Neural cell (in vitro differentiated cells): ENCODE data around the gene MMP25. TPM values are rescaled to one million over a fixed set of nuclear protein-coding genes. Genes with fewer than 3 reads are reported as not detected.

ENCODE experiments used
- H2AFZ ChIP-seq: fragments of 200-600, 300-800 bp; sonication (generic), shearing (Covaris generic); 2 replicates; pipeline ENCODE4 v1.6.0; 2014; ENCODE audit warnings: low read depth, mild to moderate bottlenecking, antibody characterized with exemption, low read length, moderate library complexity
- H3F3A ChIP-seq: fragments of 200-600 bp; shearing (Covaris generic); 2 replicates; pipeline ENCODE4 v1.6.1; 2016; ENCODE audit warnings: mild to moderate bottlenecking, moderate library complexity, mixed read lengths, antibody characterized with exemption, low read length; ENCODE audit not compliant: insufficient read depth, poor library complexity, severe bottlenecking
- H3K27ac ChIP-seq: fragments of 200-600, 300-800 bp; sonication (generic), shearing (Covaris generic); 2 replicates; pipeline ENCODE4 v1.5.1; 2014; ENCODE audit warnings: mild to moderate bottlenecking, low read length, moderate library complexity
- H3K27me3 ChIP-seq: fragments of 300-800, 200-600 bp; sonication (generic), shearing (Covaris generic); 2 replicates; pipeline ENCODE4 v1.6.0; 2014; ENCODE audit warnings: mild to moderate bottlenecking, low read depth, low read length, moderate library complexity; ENCODE audit not compliant: insufficient read depth
- H3K36me3 ChIP-seq: fragments of 300-800, 200-600 bp; sonication (generic), shearing (Covaris generic); 2 replicates; pipeline ENCODE4 v1.5.1; 2014; ENCODE audit warnings: mild to moderate bottlenecking, antibody characterized with exemption, low read length, moderate library complexity; ENCODE audit not compliant: insufficient read depth
- H3K4me2 ChIP-seq: fragments of 300-800, 200-600 bp; sonication (generic), shearing (Covaris generic); 2 replicates; pipeline ENCODE4 v1.6.0; 2014; ENCODE audit warnings: mild to moderate bottlenecking, low read length
- H3K4me3 ChIP-seq: fragments of 300-800, 200-600 bp; sonication (generic), shearing (Covaris generic); 2 replicates; pipeline ENCODE4 v1.5.1; 2014; ENCODE audit warnings: mild to moderate bottlenecking, low read length, moderate library complexity
- H3K79me2 ChIP-seq: fragments of 200-600 bp; shearing (Covaris generic); replicated peaks from 2 replicates; pipeline ENCODE4 v1.6.0; 2014; ENCODE audit warnings: mild to moderate bottlenecking, low read length, moderate library complexity; ENCODE audit not compliant: insufficient read depth
- H3K9ac ChIP-seq: fragments of 300-800, 200-600 bp; sonication (generic), shearing (Covaris generic); 2 replicates; pipeline ENCODE4 v1.6.1; 2016; ENCODE audit warnings: mild to moderate bottlenecking, low read length, mixed read lengths
- H3K9me2 ChIP-seq: fragments of 200-600 bp; shearing (Covaris generic); 2 replicates; pipeline ENCODE4 v1.6.1; 2016; ENCODE audit warnings: mild to moderate bottlenecking, low read length, mixed read lengths; ENCODE audit not compliant: insufficient read depth
- H3K9me3 ChIP-seq: fragments of 200-600, 300-800 bp; sonication (generic), shearing (Covaris generic); 2 replicates; pipeline ENCODE4 v1.6.1; 2016; ENCODE audit warnings: mild to moderate bottlenecking, mixed run types, low read length, moderate library complexity, mixed read lengths
- H4K20me1 ChIP-seq: fragments of 200-600 bp; shearing (Covaris generic); 2 replicates; pipeline ENCODE4 v1.6.1; 2016; ENCODE audit warnings: mild to moderate bottlenecking, mixed run types; ENCODE audit not compliant: insufficient read depth
- EP300 ChIP-seq: fragments of 450-650 bp; conservative IDR thresholded peaks from 2 replicates; pipeline ENCODE4 v1.6.1; 2014; ENCODE audit warnings: antibody characterized with exemption, mild to moderate bottlenecking, moderate library complexity; ENCODE audit not compliant: poor library complexity, severe bottlenecking
- EZH2 ChIP-seq: fragments of 200-600, 300-800 bp; shearing (Covaris generic), sonication (generic); IDR thresholded peaks from 2 replicates; pipeline ENCODE4 v1.6.1; 2014; ENCODE audit warnings: antibody characterized with exemption, low read length, borderline replicate concordance, mild to moderate bottlenecking; ENCODE audit not compliant: insufficient read depth, poor library complexity, severe bottlenecking
- MXI1 ChIP-seq: fragments of 450-650 bp; conservative IDR thresholded peaks from 2 replicates; pipeline ENCODE4 v1.6.1; 2014; ENCODE audit warnings: antibody characterized with exemption, mild to moderate bottlenecking; ENCODE audit not compliant: poor library complexity, severe bottlenecking
- POLR2AphosphoS5 ChIP-seq: IDR thresholded peaks from 2 replicates; pipeline ENCODE4 v1.6.1; 2012
- RAD21 ChIP-seq: fragments of 450-650 bp; conservative IDR thresholded peaks from 2 replicates; pipeline ENCODE4 v1.6.1; 2014; ENCODE audit warnings: antibody characterized with exemption, mild to moderate bottlenecking, moderate library complexity
- SMC3 ChIP-seq: fragments of 450-650 bp; conservative IDR thresholded peaks from 2 replicates; pipeline ENCODE4 v1.6.1; 2014; ENCODE audit warnings: antibody characterized with exemption, mild to moderate bottlenecking, moderate library complexity; ENCODE audit not compliant: poor library complexity
- TAF1 ChIP-seq: IDR thresholded peaks from 2 replicates; pipeline ENCODE4 v1.6.1; 2012; ENCODE audit warnings: low read depth
- polyA plus RNA-seq: library from polyadenylated mRNA; depleted of rRNA; stranded (reverse); fragments of >200 nt; gene quantifications from 2 replicates; pipeline ENCODE4 v1.2.3, GENCODE V29; 2014
- TF ChIP-seq, protein P1 (sequence below): IDR thresholded peaks from 2 replicates; pipeline ENCODE4 v1.6.1; 2012; ENCODE audit warnings: borderline replicate concordance
- TF ChIP-seq, protein P2 (sequence below): fragments of 450-650 bp; IDR thresholded peaks from 2 replicates; pipeline ENCODE4 v1.5.1; 2014; ENCODE audit warnings: antibody characterized with exemption, mild to moderate bottlenecking, moderate library complexity; ENCODE audit not compliant: poor library complexity, severe bottlenecking

The MMP25 gene
- polyA plus RNA-seq, 1 donor from 2014 or later: not detected

DNA sequence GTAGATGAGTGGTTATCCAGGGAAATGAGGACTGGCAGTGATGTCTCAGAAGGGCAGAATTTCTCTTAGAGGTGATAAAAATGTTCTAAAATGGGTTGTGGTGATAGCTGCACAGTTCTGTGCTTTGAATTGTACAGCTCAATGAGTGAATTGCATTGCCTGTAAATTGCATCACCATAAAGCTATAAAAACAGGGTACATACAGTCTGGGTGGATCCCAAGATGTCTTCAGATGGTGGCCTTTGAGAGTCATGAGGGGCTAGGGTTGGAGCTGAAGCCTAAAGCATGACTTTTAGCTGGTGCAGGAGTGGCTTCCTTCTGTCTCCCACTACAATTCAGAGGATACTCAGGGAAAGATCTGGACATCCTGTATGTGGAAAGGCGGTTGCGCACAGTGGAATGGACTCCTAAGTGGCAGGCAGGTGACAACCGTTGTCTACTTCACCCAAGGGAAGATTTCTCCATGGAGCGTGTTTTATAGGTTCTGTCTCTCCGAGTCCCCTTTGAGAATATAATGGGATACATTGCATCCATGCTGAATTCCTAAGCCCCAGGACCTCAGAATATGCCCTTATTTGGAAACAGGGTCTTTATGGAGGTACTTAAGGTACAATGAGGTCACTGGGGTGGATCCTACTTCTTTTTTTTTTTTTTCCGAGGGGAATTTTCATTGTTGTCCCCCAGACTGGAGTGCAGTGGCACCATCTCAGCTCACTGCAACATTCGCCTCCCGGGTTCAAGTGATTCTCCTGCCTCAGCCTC lies 17.4 kb downstream of the MMP25 start:
- Histone ChIP-seq H3F3A (no peaks in the 10 kb centered on the region), H3K27me3 (no peaks in the 10 kb centered on the region), H3K79me2 (no peaks in the 10 kb centered on the region), H3K4me2 (no peak overlapping the region), H4K20me1 (no peaks in the 10 kb centered on the region), H3K9me2 (no peaks in the 10 kb centered on the region), H3K4me3 (no peak overlapping the region), H2AFZ (no peak overlapping the region), H3K27ac (no peak overlapping the region), H3K36me3 (no peaks in the 10 kb centered on the region), H3K9me3 (no peaks in the 10 kb centered on the region), H3K9ac (no peak overlapping the region)
- no peak for TF ChIP-seq EP300
- no peak for TF ChIP-seq POLR2AphosphoS5
- no peak for TF ChIP-seq SMC3
- TF ChIP-seq RAD21: no peak
- TF ChIP-seq TAF1: no peak
- TF ChIP-seq EZH2: no peak
- TF ChIP-seq, protein P1, sequence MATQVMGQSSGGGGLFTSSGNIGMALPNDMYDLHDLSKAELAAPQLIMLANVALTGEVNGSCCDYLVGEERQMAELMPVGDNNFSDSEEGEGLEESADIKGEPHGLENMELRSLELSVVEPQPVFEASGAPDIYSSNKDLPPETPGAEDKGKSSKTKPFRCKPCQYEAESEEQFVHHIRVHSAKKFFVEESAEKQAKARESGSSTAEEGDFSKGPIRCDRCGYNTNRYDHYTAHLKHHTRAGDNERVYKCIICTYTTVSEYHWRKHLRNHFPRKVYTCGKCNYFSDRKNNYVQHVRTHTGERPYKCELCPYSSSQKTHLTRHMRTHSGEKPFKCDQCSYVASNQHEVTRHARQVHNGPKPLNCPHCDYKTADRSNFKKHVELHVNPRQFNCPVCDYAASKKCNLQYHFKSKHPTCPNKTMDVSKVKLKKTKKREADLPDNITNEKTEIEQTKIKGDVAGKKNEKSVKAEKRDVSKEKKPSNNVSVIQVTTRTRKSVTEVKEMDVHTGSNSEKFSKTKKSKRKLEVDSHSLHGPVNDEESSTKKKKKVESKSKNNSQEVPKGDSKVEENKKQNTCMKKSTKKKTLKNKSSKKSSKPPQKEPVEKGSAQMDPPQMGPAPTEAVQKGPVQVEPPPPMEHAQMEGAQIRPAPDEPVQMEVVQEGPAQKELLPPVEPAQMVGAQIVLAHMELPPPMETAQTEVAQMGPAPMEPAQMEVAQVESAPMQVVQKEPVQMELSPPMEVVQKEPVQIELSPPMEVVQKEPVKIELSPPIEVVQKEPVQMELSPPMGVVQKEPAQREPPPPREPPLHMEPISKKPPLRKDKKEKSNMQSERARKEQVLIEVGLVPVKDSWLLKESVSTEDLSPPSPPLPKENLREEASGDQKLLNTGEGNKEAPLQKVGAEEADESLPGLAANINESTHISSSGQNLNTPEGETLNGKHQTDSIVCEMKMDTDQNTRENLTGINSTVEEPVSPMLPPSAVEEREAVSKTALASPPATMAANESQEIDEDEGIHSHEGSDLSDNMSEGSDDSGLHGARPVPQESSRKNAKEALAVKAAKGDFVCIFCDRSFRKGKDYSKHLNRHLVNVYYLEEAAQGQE: no peak
- no peak for TF ChIP-seq MXI1
- TF ChIP-seq, protein P2, sequence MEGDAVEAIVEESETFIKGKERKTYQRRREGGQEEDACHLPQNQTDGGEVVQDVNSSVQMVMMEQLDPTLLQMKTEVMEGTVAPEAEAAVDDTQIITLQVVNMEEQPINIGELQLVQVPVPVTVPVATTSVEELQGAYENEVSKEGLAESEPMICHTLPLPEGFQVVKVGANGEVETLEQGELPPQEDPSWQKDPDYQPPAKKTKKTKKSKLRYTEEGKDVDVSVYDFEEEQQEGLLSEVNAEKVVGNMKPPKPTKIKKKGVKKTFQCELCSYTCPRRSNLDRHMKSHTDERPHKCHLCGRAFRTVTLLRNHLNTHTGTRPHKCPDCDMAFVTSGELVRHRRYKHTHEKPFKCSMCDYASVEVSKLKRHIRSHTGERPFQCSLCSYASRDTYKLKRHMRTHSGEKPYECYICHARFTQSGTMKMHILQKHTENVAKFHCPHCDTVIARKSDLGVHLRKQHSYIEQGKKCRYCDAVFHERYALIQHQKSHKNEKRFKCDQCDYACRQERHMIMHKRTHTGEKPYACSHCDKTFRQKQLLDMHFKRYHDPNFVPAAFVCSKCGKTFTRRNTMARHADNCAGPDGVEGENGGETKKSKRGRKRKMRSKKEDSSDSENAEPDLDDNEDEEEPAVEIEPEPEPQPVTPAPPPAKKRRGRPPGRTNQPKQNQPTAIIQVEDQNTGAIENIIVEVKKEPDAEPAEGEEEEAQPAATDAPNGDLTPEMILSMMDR: no peak

DNA sequence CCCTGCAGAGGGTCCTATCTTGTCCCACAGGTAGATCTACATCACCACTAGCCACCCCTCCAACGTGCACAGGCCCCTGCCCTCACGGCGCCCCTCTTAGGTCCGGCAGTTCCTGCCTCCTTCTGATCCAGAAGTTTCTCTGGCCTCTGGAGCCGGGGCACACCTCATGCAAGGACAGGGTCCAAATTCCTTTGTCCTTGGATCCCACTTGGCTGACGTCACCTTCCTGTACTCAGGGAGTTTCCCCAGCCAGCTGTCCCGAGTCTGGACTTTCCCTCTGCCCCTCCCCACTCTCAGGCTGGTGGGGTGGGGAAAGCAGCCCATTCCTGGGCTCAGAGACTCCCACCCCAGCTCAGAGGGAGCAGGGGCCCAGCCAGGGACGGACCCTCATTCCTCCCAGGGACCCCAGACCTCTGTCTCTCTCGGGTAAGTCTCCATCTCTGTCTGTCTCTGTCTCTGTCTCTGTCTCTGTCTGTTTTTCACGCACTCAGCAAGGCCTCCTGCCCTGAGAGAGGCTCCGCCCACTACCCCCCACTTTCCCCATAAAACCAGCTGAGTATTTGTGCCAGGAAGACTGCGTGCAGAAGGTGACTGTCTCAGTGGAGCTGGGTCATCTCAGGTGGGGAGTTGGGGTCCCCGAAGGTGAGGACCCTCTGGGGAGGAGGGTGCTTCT lies 18.8 kb downstream of the MMP25 start, which contains the start of gene IL32:
TSS of gene IL32 (plus strand) at position 572 of the 673 bp plus-strand sequence. CDS start 172 bp downstream, outside the sequence.
- H3K4me2 ChIP-seq: no peak within 1 kb of the TSS
- no peak within 1 kb of the TSS for H3K9ac ChIP-seq
- no peak within 1 kb of the TSS for H3K27ac ChIP-seq
- no peaks in the 10 kb centered on the region for H3F3A ChIP-seq
- H4K20me1 ChIP-seq: no peaks in the 10 kb centered on the region
- H3K27me3 ChIP-seq: no peaks in the 10 kb centered on the region
- H2AFZ ChIP-seq: no peak within 1 kb of the TSS
- no peaks in the 10 kb centered on the region for H3K9me3 ChIP-seq
- no peaks in the 10 kb centered on the region for H3K9me2 ChIP-seq
- no peak for TF ChIP-seq RAD21
- TF ChIP-seq EP300: no peak
- no peak for TF ChIP-seq SMC3
- TF ChIP-seq TAF1: no peak
- TF ChIP-seq POLR2AphosphoS5: no peak
- no peak for TF ChIP-seq EZH2
- TF ChIP-seq, protein P1: no peak
- no peak for TF ChIP-seq MXI1
- TF ChIP-seq, protein P2: no peak
- no peaks in the 10 kb centered on the region for H3K36me3 ChIP-seq
- no peak within 1 kb of the TSS for H3K4me3 ChIP-seq
- no peaks in the 10 kb centered on the region for H3K79me2 ChIP-seq
